Liver (tissue), 2 donors: ENCODE results near the gene PXDN.

Source experiments
- CTCF ChIP-seq: fragments of 150-350 bp; IDR thresholded peaks from 2 replicates; pipeline ENCODE4 v1.5.1; 2017; ENCODE audit warnings: improper control_type of control experiment, low read depth, low read length; ENCODE audit not compliant: missing input control
- TF ChIP-seq, protein P1 (sequence below): IDR thresholded peaks from 2 replicates; pipeline ENCODE4 v1.6.1; 2016; ENCODE audit warnings: antibody characterized with exemption
- donor health status: healthy.

GRCh38 chr2:1781291-1782080 lies 37.2 kb upstream of the PXDN start:
- no peak for TF ChIP-seq CTCF
- TF ChIP-seq, protein P1, sequence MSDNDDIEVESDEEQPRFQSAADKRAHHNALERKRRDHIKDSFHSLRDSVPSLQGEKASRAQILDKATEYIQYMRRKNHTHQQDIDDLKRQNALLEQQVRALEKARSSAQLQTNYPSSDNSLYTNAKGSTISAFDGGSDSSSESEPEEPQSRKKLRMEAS: no peak
